Mucosa of stomach (tissue), 1 donor: ENCODE data around the gene TRIM63.

ENCODE experiments used
- H3K27me3 ChIP-seq: one replicate; pipeline ENCODE4 v1.7.0; 2013; ENCODE audit warnings: mild to moderate bottlenecking, low read length; ENCODE audit not compliant: control insufficient read depth, insufficient read depth
- H3K36me3 ChIP-seq: one replicate; pipeline ENCODE4 v1.7.0; 2013; ENCODE audit warnings: low read length; ENCODE audit not compliant: control insufficient read depth, insufficient read depth
- H3K4me1 ChIP-seq: one replicate; pipeline ENCODE4 v1.7.0; 2013; ENCODE audit warnings: mild to moderate bottlenecking, low read length; ENCODE audit not compliant: control insufficient read depth, insufficient read depth
- H3K4me3 ChIP-seq: one replicate; pipeline ENCODE4 v1.7.0; 2013; ENCODE audit warnings: low read length
- H3K9ac ChIP-seq: one replicate; pipeline ENCODE4 v1.7.0; 2013; ENCODE audit warnings: mild to moderate bottlenecking, low read length, moderate library complexity
- H3K9me3 ChIP-seq: one replicate; pipeline ENCODE4 v1.7.0; 2013; ENCODE audit warnings: mild to moderate bottlenecking, low read length, moderate library complexity; ENCODE audit not compliant: control insufficient read depth
- donor health status: Pancreatic carcinoma.

Gene TRIM63

DNA sequence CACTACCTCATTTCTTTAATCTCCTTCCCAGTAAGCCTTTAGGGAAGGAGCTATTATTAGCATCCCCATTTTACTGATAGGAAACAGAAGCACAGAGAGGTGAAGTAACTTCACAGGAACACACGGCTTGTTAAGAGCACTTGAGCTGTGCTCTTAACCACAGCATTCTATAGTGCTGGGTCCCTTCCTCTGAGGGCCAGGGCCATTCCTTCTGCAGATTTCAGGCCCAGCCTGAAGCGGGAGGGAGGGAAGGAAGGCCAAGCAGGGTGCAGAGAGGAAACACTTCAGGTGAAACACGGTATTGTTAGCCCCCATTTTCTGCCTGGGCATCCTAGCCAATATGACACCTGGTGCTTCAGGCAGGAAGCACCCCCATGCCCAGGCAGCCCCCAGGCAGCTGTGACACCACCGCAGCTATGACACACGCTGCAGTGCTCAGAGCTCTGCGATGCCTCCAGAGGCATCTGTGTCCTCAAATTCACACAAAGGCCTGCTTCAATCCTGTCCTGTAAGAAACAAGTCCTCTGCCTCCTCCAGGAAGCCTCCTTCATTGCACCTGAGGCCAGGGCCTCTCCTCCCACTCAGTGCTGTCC is 50.4 kb downstream of the TRIM63 start:
- Histone ChIP-seq H3K9ac (no peak overlapping the region), H3K27me3 (no peaks in the 10 kb centered on the region), H3K9me3 (no peaks in the 10 kb centered on the region), H3K4me1 (peaks cover 8% of the 10 kb centered on the region), H3K4me3 (no peak overlapping the region), H3K36me3 (no peaks in the 10 kb centered on the region)

- Histone ChIP-seq H3K9me3 (no peaks in the 10 kb centered on the region), H3K27me3 (no peaks in the 10 kb centered on the region), H3K4me1 (peaks cover 8% of the 10 kb centered on the region), H3K36me3 (no peaks in the 10 kb centered on the region), H3K9ac (no peak overlapping the region), H3K4me3 (no peak overlapping the region)
Measured at GRCh38 chr1:26016258-26016952, 51.0 kb downstream of the TRIM63 start.

GRCh38 chr1:26015358-26015757 is 52.1 kb downstream of the TRIM63 start:
- H3K36me3 ChIP-seq = no peaks in the 10 kb centered on the region
- peaks cover 8% of the 10 kb centered on the region for H3K4me1 ChIP-seq
- H3K4me3 ChIP-seq = no peak overlapping the region
- no peak overlapping the region for H3K9ac ChIP-seq
- H3K9me3 ChIP-seq = no peaks in the 10 kb centered on the region
- H3K27me3 ChIP-seq = no peaks in the 10 kb centered on the region

- H3K9me3 ChIP-seq = no peaks in the 10 kb centered on the region
- no peaks in the 10 kb centered on the region for H3K36me3 ChIP-seq
- H3K9ac ChIP-seq = no peak overlapping the region
- no peaks in the 10 kb centered on the region for H3K27me3 ChIP-seq
- H3K4me1 ChIP-seq = peaks cover 8% of the 10 kb centered on the region
- H3K4me3 ChIP-seq = no peak overlapping the region
Measured at GRCh38 chr1:26014179-26014578, 53.3 kb downstream of the TRIM63 start.

DNA sequence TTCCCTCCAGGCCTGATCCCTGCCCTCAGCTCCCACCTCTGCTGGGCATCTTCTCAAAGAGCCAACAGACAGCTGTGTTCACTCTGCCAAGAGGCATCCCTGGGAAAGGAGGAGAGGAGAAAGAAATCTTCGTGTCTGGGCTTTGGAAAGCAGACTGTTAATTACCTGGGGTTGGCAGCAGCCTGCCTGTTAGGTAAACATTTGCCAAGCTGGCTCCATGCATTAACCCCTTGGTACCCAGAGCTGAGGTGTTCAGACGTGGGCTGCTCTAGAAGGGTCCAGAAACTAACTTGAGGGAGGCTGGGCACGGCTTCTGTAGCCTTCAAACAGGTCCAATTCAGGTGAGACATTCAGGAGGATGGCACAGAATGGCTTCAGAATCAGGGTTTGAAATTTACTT is 54.6 kb downstream of the TRIM63 start:
- Histone ChIP-seq H3K9ac (no peak overlapping the region), H3K27me3 (no peaks in the 10 kb centered on the region), H3K4me1 (peaks cover 8% of the 10 kb centered on the region), H3K4me3 (no peak overlapping the region), H3K36me3 (no peaks in the 10 kb centered on the region), H3K9me3 (no peaks in the 10 kb centered on the region)

- Histone ChIP-seq H3K9ac (no peak overlapping the region), H3K4me1 (peaks cover 8% of the 10 kb centered on the region), H3K9me3 (no peaks in the 10 kb centered on the region), H3K27me3 (no peaks in the 10 kb centered on the region), H3K36me3 (no peaks in the 10 kb centered on the region), H3K4me3 (no peak overlapping the region)
Measured at GRCh38 chr1:26010825-26011224, 56.6 kb downstream of the TRIM63 start.

DNA sequence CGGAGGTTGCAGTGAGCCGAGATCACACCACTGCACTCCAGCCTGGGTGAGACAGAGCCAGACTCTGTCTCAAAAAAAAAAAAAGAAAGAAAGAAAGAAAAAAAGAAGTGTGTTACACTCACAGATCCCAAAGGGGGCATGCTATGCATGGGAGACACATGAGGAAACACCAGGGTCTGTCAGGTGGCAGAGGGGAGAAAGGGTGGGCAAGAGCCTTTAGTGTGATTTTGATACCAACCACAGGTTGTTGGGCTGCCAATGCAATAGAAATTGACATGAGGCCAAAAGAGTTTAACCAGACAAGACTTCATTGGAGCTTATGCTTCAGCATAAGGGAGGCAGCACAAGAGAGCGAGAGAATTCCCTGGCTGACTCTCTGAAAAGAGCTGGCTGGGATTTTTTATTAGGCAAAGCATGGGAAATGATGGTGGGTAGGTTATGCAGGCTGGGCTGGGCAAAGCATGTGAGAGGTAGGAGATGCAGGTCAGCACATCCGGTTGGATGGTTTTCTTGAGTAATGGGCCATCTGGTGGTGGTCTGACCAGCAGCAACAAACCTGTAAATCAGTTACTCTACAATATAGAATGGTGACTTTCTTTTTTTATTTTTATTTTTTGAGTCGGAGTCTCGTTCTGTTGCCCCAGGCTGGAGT is 57.5 kb downstream of the TRIM63 start:
- H3K4me3 ChIP-seq = no peak overlapping the region
- no peaks in the 10 kb centered on the region for H3K9me3 ChIP-seq
- H3K4me1 ChIP-seq = peaks cover 8% of the 10 kb centered on the region
- H3K27me3 ChIP-seq = no peaks in the 10 kb centered on the region
- no peaks in the 10 kb centered on the region for H3K36me3 ChIP-seq
- H3K9ac ChIP-seq = no peak overlapping the region

DNA sequence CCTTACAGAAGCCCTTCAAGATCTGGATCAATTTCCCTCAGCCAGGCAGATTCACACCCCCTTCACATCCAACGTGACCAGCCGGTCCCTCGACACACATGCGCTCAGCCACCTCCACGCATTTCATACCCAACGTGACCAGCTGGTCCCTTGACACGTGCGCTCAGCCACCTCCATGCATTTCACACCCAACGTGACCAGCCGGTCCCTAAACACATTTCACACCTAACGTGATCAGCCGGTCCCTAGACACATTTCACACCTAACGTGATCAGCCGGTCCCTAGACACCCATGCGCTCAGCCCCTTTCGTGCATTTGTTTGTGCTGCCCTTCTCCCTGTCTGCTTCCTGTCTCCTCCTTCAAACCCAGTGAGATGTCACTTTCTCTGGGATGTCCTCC is 60.7 kb downstream of the TRIM63 start:
- Histone ChIP-seq H3K9me3 (no peaks in the 10 kb centered on the region), H3K27me3 (no peaks in the 10 kb centered on the region), H3K9ac (no peak overlapping the region), H3K36me3 (no peaks in the 10 kb centered on the region), H3K4me3 (no peak overlapping the region), H3K4me1 (no peaks in the 10 kb centered on the region)

DNA sequence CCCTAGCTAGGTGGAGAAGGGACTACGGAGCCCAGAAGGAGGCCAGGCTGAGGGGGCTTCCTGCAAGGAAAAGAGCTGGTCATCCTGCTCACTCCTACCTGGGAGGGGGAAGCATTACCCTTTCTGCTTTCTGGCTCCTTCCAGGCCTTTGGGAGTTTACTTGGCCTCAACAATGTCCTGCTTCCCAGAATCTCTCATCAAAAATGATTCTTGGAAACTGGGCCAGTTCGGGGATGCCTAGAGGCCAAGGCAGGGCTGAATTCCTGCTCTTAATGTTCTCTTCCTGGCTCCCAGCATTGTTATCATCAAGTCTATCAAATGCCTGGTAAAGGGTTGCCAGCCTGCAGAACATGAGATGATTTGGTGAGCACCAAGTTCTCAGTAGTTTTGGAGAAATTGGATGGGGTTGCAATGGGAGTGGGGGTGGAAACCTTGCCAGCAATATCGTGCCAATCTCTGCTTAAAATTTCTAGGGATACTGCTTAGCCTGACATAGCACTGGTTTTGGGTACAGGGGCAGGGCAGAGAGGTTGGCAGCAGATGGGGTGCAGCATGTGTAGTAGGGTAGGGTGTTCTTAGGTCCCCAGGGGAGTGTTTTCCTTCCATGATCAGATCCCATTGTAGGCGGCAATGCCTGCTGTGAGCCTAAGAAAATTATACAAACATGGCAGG is 61.9 kb downstream of the TRIM63 start:
- Histone ChIP-seq H3K9ac (no peak overlapping the region), H3K4me3 (no peak overlapping the region), H3K27me3 (no peaks in the 10 kb centered on the region), H3K4me1 (no peaks in the 10 kb centered on the region), H3K9me3 (no peaks in the 10 kb centered on the region), H3K36me3 (no peaks in the 10 kb centered on the region)

DNA sequence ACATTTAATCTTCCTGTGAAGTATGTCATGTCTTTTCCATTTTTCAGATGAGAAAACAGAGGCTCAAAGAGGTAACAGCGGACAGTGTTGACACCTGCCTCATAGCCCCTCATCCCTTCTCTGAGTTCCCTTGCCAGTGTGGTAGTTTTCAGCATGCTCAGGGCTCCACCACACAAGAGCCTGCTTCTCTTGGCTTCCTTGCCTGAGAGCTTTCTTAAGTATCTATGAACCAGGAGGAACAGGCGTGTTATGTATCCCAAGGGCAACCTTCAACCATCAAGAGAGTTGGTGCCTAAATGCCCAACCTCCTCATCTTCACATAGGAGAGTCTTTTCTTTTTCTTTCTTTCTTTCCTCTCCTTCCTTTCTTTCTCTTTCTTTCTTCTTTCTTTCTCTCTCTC is 63.7 kb downstream of the TRIM63 start:
- no peaks in the 10 kb centered on the region for H3K9me3 ChIP-seq
- H3K4me3 ChIP-seq = no peak overlapping the region
- H3K27me3 ChIP-seq = no peaks in the 10 kb centered on the region
- H3K9ac ChIP-seq = no peak overlapping the region
- H3K36me3 ChIP-seq = no peaks in the 10 kb centered on the region
- no peaks in the 10 kb centered on the region for H3K4me1 ChIP-seq

- Histone ChIP-seq H3K9ac (no peak overlapping the region), H3K4me1 (no peaks in the 10 kb centered on the region), H3K36me3 (no peaks in the 10 kb centered on the region), H3K4me3 (no peak overlapping the region), H3K9me3 (no peaks in the 10 kb centered on the region), H3K27me3 (no peaks in the 10 kb centered on the region)
Measured at GRCh38 chr1:26003262-26003661, 64.2 kb downstream of the TRIM63 start.
